HTERT RPE-1 (cell line): Measurements from ENCODE around the gene ZRANB2.

ENCODE experiments used
- in situ Hi-C: fragments of 300-500 bp; cut with MboI; formaldehyde crosslinking; loops from 4 replicates; pipeline ENCODE4 v1.14.3; 2020; ENCODE audit warnings: low sequenced_read_pairs

ZRANB2 gene, protein sequence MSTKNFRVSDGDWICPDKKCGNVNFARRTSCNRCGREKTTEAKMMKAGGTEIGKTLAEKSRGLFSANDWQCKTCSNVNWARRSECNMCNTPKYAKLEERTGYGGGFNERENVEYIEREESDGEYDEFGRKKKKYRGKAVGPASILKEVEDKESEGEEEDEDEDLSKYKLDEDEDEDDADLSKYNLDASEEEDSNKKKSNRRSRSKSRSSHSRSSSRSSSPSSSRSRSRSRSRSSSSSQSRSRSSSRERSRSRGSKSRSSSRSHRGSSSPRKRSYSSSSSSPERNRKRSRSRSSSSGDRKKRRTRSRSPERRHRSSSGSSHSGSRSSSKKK

DNA sequence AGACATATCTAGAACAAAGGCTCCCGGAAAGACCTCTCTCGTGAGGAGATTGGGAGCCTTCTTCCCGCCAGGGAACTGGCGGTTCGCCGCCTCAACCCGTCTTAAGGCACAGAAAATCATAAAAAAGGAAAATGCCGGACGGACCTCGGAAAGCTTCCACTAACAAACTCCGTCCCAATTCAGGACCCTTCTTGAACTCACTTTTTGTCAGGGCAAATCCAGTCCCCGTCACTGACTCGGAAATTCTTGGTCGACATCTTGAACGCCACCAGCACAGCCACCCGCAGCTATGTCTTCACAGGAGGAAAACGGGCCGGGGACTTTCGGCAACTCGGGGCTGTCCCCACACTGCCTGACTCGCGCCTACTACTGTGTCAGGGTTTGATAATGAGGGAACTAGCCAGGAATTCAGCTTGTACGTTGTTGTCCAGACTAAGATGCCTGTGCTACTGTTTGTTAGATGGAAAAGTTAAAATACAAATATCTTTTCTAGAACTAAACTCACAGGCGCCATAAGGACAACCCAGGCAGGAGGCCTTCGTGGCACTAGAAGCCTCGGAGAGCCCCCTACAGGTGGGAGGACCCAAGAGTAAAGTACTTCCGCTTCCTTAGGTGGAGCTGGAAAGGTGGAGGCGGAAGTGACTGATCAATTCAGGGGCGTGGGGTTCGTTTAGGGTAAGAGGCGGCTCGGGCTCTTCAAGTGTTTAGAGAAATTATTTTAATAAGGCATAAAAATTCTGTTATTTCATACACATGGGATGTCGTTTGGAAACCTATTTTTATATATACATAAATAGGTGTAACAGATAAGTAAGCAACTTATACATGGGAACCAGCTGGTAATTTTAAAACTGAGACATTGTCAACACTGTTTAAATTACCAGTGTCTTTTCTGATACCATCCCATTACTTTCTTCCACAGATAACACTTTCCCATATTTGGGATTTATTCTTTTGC is at the start of gene ZRANB2:
Gene ZRANB2, minus strand, starts transcription at position 297 of the 958 bp plus-strand sequence. Its CDS starts 40 bp downstream, at position 257.
- in situ Hi-C loops: no loop called here

DNA sequence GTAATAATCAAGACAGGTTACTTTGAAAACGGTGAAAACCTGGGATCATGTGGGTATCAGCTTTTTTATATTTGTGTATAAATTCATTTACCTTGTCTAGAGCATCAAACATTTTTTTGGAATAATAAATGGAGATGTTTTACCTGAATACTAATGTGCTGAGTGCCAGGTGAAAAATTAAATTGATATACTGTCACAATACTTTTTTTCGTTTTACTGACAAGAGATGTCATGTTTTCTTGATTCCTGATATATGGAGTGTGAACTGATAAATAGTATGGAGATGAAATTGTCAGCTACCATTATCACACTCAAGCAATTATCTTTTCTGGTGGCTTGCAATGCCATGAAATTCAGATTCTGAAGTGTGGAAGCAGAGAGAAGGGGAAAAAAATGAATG is 47.2 kb upstream of the ZRANB2 start:
- in situ Hi-C loops: no loop called here

DNA sequence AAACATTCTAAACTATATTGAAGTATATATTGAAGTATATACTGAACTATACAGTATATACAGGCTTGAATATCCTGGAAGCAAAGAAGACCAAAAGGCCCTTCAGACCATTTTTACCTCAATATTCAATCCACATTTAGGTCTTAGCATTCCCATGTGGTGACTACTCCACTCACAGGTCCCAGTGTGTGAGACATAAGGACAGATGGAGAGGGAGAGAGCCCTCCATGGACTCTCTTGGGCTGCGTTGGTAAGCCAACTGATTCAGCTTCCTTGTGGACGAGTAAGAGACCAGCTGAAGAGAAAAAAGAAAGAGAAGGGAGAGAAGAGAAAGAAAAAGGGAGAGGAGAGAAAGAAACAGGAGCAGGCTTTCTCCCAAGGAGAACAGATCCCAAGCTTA is 37.3 kb upstream of the ZRANB2 start:
- in situ Hi-C loops: no loop called here

DNA sequence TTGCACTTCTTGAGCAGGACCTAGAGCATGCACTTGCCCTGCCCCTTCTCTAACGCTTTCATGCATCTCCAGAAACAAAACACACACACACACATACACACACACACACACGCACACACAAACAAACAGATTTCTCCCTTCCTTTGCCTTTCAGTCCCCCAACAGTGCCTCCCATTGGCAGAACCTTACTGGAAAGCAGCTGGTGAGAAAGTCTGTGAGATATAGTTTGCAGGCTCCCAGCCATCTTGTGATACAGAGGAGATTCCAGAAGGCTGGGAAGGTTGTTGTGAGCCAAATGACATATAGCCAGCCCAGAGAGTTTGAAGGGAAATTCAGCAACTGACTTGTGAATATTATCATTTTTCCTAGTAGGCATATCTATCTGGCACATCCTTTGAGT is 35.9 kb upstream of the ZRANB2 start:
- in situ Hi-C loops: no loop called here

DNA sequence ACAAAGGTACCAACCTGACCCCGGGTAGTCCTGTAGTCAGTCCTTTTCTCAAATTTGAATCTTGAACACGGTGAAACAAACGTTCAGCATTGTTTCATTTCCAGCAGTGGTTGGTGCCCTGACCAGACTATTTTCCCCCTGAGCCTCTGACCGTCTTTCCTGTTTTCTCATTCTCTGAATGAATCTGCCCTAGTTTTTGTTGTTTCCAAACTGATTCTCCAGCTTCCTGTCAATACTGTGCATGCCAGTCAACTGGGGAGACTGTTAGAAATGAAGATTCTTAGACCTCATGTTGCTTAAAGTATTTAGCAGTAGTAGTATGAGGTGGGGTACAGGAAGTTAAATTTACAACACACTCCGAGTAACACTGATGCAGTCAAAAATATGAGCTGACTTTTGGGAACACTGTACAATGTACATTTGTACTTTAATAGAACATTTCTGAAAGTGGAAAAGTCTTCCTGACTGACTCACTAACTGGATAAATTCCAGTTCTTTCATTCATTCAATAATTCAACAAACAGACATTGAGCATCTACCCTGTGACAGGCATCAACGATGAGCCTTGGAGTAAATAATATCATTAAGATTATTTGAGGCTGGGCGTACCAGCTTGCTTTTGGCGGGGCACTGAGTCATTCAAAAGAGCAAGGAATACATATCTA is 26.0 kb upstream of the ZRANB2 start:
- in situ Hi-C loops: no loop called here

DNA sequence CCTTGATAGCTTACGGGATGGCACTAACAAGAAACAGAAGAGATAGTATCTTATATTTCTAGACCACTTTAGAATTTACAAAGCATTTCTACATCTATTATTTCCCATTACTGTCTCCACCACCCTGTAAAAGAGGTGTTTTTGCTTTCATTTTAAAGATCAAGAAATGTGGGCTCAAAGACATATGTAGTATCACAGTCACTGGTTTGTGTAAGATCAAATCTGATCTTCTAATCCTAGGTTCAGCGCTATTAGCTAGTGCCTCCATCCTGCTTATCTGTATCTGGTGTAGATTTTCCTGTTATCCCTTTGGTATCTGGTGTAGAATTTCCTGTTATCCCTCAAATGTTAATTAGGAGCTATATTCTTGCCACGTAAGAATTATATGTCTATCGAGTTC is 23.6 kb upstream of the ZRANB2 start:
- in situ Hi-C loops: no loop called here

DNA sequence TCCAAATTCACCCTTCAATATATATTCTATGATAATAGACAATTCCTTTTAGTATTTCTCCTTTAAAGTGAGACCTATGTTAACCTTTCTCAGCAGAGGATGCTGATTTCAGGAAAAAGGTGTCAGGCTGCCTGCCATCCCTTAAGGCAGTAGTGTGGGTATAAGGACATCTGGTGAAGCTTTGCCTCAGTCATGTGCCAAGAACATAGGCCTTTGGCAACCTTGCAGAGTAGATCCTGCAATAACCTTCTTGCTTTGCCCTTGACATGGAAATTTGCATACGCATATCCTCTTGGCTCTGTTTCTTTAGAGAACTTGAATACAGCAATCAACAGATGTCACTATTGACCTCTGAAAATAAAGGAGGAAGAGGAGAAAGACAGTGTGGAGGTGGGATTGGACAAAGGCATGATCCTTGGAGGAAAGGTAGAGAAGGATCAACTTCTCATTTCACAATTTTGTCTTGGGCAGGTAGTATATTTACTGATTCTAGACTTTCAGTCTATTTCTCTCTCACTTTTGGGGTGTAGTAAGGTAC is 21.1 kb upstream of the ZRANB2 start:
- in situ Hi-C loops: no loop called here

DNA sequence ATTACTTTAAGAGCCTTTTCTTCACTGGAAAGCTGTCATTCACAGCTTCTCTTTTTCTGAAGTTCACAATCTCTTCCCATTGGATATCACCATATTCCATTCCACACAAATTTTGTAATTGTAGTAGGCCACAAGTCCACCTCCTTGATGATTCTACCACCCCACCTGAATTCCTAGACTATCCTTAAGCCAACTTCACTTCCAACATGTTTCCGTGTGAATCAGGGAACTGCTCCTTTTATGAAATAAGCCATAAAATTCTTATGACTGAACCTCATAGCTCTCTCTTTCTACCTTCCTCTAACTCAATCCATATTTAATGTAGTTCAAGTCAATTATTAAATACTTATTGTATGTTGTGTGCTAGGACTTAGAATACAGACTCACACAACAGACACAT is 16.6 kb upstream of the ZRANB2 start:
- in situ Hi-C loops: no loop called here

DNA sequence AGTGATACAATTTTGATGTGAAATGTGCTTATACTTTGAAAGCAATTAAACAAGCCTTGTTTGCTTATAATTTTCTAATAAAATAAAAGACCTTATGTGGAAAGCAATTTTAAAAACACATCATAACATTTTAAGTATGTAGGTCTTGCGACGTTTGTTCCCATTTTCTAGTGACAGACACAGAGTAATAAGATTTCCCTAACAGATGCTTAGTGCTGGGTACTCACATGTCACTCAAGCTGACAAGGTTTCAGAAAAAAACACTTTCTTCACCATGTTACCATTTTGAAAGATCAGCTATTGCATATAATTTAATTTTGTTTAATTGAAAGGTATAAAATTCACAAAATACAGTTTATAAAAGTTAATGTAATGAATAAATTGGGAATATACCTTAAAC is 14.1 kb upstream of the ZRANB2 start:
- in situ Hi-C loops: no loop called here

DNA sequence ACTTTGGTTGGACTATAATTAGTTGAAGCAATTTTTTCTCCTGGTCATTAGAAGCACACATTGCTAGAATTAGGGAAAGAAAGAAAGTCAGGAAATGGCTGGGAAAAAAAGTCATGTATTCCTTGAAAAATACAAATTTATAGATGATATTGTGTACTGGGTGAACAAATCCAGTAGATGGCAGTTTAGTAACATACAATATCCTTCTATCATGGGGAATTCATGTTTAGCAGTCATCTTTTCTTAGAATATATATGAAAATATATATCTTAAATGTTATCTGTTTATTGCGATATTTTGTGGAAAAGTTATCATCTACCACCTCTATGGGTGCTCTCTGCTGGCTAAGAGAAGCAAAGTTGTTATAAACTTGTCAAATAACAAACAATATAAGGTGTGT is 13.1 kb upstream of the ZRANB2 start:
- in situ Hi-C loops: no loop called here

DNA sequence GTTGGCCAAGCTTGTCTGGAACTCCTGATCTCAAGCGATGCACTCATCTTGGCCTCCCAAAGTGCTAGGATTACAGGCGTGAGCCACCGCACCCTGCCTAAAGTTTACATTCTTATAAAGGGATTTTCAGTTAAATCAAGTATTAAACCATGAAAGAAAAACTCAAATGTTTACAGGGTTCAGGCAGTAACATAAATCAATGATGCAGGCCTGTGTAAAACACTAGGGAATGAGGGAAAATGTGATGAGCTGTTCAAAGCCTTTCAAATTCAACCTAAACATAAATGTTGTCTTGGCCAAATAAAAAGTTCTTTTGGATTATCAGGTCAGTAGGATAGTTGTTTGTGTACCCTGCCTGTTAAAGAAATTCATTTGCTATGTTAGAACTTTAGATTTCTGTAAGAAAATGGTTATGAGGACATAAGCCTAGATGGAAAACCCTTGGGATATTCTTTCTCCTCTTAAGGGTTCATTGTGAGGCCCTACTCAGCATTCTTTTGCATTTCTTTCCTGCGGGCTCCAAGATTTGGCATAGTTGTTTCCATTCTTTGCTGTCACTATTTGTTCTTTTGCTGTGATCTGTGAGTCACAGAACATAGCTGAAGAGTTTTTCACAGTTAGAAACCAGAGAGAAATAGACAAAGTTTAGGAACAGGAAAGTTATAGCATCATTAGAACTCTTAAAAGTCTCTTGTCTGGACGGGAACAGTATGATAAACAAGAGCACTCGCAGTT is 8.9 kb upstream of the ZRANB2 start:
- in situ Hi-C loops: no loop called here

DNA sequence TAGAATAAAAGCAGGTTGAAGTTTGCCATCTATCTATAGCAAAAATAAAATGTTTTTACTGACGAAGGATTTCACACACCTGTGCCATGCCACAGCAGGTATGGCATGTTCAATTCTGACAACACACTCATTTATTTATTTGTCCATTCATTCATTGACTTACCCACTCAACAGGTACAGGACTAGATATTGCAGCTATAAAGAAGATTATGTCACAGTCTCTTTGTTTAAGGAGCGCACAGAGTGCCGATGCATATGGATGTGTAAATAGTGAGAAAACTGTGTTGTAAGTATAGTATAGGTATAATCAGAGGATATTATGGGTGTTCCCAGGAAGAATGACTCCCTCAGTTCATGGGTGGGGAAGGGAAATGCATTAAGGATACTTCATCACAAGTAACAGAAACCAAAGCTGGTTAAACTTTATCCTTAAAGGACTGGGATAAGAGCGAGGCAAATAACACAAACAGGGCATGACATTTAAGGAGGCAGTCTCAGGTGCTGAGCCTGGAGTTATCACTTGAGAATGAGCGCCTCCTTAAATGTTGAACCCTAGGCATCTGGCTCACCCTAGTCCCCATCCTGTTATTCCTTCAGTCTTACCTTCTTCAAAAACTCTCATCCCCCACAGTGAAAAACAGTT is 7.9 kb upstream of the ZRANB2 start:
- in situ Hi-C loops: no loop called here

DNA sequence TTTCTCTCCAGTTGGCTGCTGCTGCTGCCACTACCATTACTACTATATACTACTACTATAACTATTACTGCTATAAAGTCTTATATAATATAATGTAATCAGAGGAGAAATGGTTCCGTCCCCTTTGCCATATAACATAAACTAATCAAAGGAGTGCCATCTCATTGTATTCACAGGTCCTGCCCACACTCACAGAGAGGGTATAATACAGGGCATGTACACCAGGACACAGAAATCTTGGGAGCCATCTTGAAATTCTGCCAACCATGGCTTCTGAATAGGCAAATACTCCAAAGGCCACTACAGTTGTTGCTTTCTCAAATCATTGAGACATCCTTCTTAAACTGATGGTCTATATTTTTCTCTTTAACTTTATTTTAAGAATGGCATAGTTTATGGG is 6.9 kb upstream of the ZRANB2 start:
- in situ Hi-C loops: no loop called here

DNA sequence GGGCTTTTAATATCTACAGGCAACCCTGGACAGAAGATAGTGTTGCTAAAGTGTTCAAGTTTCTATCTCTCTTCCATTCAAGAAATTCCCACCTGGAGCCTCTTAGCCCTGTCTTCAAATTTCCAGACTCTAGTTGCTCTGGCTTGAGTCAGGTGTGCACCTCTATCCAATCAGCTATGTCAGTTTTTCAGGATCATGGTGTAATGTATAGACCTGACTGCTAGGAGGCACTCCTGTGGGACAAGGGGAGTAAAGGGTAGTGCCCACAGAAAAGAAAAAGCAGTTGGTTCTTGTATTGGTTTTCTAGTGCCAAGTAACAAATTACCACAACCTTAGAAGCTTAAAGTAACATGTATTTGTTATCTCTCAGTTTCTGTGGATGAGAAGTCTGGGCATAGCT is 6.2 kb upstream of the ZRANB2 start:
- in situ Hi-C loops: no loop called here

DNA sequence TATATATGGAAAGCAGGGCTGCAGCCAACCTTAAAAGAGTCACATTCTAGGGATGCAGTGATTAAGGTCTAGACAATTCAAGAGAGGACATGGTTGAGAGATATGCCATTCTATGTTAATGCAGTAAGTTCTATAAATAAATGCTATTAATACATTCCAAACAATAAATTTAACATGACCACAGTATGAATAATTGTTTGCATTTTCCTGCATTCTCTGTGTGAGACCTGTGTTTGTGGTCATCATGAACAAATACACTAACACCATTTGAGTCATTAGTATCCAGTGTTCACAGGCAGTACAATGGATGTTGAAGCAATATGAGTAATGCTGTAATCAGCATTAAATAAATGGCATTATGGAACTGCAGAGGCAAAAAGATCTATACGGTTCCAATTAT is 5.5 kb upstream of the ZRANB2 start:
- in situ Hi-C loops: no loop called here

DNA sequence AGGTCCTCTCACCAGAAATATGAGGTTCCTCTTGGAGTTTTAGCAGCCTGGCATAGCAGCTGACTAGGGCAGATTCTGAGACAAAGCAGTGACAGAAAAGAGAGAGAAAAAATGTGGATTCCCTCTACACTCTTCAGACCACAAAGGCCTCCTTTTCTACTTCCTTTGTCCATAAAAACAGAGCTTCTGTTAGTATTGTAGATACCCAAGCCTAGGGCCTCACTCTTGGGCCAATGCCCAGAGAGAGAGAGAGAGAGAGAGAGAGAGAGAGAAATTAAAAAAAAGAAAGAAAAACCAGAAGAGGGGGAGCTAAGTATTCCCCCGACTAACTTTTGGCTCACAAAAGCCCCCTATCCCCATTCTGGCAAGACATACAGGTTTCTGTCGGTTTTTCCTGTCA is 2.4 kb upstream of the ZRANB2 start:
- in situ Hi-C loops: no loop called here

DNA sequence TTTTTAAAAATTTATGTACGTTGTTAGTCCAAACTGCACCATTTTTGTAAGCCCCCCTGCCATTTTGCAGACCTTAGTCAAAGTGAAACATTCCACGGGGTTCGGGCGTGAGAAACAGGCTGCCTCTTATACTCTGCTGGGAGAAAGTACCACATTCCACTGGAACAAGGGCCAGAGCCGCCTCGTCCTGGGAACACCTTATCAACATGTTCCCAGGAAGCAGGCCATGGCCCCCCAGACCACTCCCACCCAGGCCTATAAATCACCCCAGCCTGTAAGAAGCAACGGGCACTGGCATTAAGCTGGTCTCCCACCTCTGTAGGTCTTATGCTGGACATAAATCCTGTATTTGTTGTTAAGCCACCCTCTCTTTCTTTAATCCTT is 854 bp upstream of the ZRANB2 start:
- in situ Hi-C loops: no loop called here

DNA sequence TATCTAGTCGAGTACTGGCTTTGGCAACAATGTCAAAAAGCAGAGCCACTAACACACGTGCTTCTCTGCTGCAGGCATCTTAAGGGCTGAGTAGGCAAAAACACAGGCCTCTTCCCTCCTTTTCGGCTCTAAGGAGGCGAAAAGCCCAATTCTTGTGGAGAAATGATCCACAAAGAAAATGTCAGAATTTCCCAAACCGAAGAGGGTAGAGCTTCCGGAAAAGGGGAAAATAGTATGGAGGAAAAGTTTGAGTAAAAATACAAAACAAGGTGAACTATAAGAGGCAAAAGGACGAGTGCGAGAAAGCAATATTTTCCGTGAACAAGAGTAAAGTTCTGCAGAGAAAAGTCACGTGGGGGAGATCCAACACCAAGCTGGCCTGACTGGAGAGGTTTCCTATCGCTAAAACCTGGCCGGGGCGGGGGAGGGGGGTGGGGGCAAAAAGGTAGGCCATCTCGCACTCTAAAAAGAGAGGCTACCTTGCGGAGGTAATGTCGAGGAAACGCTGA is 551 bp downstream of the ZRANB2 start:
- in situ Hi-C loops: no loop called here

DNA sequence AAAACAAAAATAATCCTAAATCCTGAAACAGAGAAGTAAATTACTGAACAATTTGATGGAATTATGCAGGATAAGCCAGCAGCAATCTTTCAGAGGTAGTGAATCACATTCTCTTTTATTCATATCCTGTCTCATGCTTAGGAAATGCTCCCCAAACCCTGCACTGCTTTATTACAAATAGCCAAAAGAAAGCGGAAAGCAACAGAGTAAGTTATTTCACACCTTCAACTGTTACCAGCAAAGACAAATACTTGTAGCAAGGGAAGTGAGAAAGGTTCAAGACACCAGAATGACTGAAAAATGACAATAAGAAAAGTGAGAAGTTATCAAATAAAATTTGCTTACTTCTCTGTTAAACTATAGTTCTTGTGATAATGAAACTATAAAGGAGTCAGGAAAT is 6.2 kb downstream of the ZRANB2 start:
- in situ Hi-C loops: no loop called here

DNA sequence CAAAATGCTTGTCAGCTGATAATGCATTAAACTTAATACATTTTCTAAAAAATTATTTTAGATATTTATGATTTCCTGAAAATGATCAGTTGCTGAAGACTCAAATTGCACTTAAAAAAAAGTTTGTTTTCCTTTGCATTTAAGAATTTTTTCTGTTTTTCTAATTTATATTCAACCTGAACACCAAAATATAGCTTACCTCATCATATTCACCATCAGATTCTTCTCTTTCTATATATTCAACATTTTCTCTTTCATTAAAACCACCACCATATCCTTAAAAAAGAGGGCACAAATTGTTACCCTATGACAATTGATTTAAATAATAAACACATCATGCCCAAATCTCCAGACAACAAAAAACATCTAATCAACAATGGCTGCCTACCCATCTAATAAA is 8.6 kb downstream of the ZRANB2 start:
- in situ Hi-C loops: no loop called here
